Neural cell (in vitro differentiated cells): ENCODE data around the gene GLS.

Source experiments
- CTCF ChIP-seq: fragments of 450-650 bp; IDR thresholded peaks from 2 replicates; pipeline ENCODE4 v1.5.1; 2014; ENCODE audit warnings: antibody characterized with exemption, mild to moderate bottlenecking, moderate library complexity; ENCODE audit not compliant: poor library complexity, severe bottlenecking
- EP300 ChIP-seq: fragments of 450-650 bp; conservative IDR thresholded peaks from 2 replicates; pipeline ENCODE4 v1.6.1; 2014; ENCODE audit warnings: antibody characterized with exemption, mild to moderate bottlenecking, moderate library complexity; ENCODE audit not compliant: poor library complexity, severe bottlenecking
- EZH2 ChIP-seq: fragments of 200-600, 300-800 bp; shearing (Covaris generic), sonication (generic); IDR thresholded peaks from 2 replicates; pipeline ENCODE4 v1.6.1; 2014; ENCODE audit warnings: antibody characterized with exemption, low read length, borderline replicate concordance, mild to moderate bottlenecking; ENCODE audit not compliant: insufficient read depth, poor library complexity, severe bottlenecking
- POLR2AphosphoS5 ChIP-seq: IDR thresholded peaks from 2 replicates; pipeline ENCODE4 v1.6.1; 2012
- RAD21 ChIP-seq: fragments of 450-650 bp; conservative IDR thresholded peaks from 2 replicates; pipeline ENCODE4 v1.6.1; 2014; ENCODE audit warnings: antibody characterized with exemption, mild to moderate bottlenecking, moderate library complexity
- REST ChIP-seq: IDR thresholded peaks from 2 replicates; pipeline ENCODE4 v1.6.1; 2012; ENCODE audit warnings: borderline replicate concordance

GRCh38 chr2:190837420-190837819 is 43.2 kb upstream of the GLS start:
- TF ChIP-seq CTCF = no peak
- no peak for TF ChIP-seq EZH2
- TF ChIP-seq RAD21 = no peak
- no peak for TF ChIP-seq EP300
- TF ChIP-seq REST = no peak
- TF ChIP-seq POLR2AphosphoS5 = no peak
